Type B pancreatic cell (in vitro differentiated cells): ENCODE data around the gene NFASC. TPM values are rescaled to one million over a fixed set of nuclear protein-coding genes. Genes with fewer than 3 reads are reported as not detected.

Experiments
- DNase-seq: peaks from one replicate; pipeline ENCODE4 v3.0.0; 2021; ENCODE audit warnings: mixed read lengths; ENCODE audit not compliant: unreplicated experiment; ENCODE audit errors: extremely low spot score
- H3K27ac Mint-ChIP-seq: 2 replicates; pipeline ENCODE4 v1.8.0; 2021; ENCODE audit warnings: mild to moderate bottlenecking, mixed read lengths
- H3K27me3 Mint-ChIP-seq: 2 replicates; pipeline ENCODE4 v1.8.0; 2021; ENCODE audit warnings: mixed read lengths
- H3K36me3 Mint-ChIP-seq: 2 replicates; pipeline ENCODE4 v1.8.0; 2021; ENCODE audit warnings: mixed read lengths
- H3K4me1 Mint-ChIP-seq: one replicate; pipeline ENCODE4 v1.8.0; 2021; ENCODE audit warnings: mixed read lengths; ENCODE audit not compliant: unreplicated experiment
- H3K4me3 Mint-ChIP-seq: 2 replicates; pipeline ENCODE4 v1.8.0; 2021; ENCODE audit warnings: mild to moderate bottlenecking, mixed read lengths
- H3K9me3 Mint-ChIP-seq: 2 replicates; pipeline ENCODE4 v1.8.0; 2021; ENCODE audit warnings: mixed read lengths
- CTCF ChIP-seq: fragments of 200-600 bp; sonication (generic); conservative IDR thresholded peaks from 2 replicates; pipeline ENCODE4 v1.5.0; 2021; ENCODE audit warnings: antibody characterized with exemption, mild to moderate bottlenecking
- total RNA-seq: library from RNA; stranded (reverse); gene quantifications from 2 replicates; pipeline ENCODE4 v1.2.1, GENCODE V29; 2021; ENCODE audit warnings: low replicate concordance

NFASC gene
- total RNA-seq, 1 donor from 2014 or later = 16.4 TPM

- Mint-ChIP-seq H3K27me3 (peaks cover 84% of the 10 kb centered on the region), H3K27ac (no peak overlapping the region)
These were observed 21.2 kb downstream of the NFASC start for GRCh38 chr1:204891860-204892259.

GRCh38 chr1:204894031-204894430, 23.4 kb downstream of the NFASC start:
- no peak for DNase-seq
- H3K4me1 Mint-ChIP-seq = peaks cover 10% of the 10 kb centered on the region
- no peaks in the 10 kb centered on the region for H3K9me3 Mint-ChIP-seq
- no peak overlapping the region for H3K27ac Mint-ChIP-seq
- no peak for TF ChIP-seq CTCF
- H3K36me3 Mint-ChIP-seq = no peaks in the 10 kb centered on the region
- H3K4me3 Mint-ChIP-seq = no peak overlapping the region
- peaks cover 79% of the 10 kb centered on the region for H3K27me3 Mint-ChIP-seq

More at GRCh38 chr1:204891860-204892259, 21.2 kb downstream of the NFASC start:
- H3K4me1 Mint-ChIP-seq = peaks cover 10% of the 10 kb centered on the region
- no peaks in the 10 kb centered on the region for H3K36me3 Mint-ChIP-seq
- no peak overlapping the region for H3K4me3 Mint-ChIP-seq
- DNase-seq = no peak
- no peaks in the 10 kb centered on the region for H3K9me3 Mint-ChIP-seq
- no peak for TF ChIP-seq CTCF

- DNase-seq = no peak
- H3K9me3 Mint-ChIP-seq = no peaks in the 10 kb centered on the region
- peaks cover 77% of the 10 kb centered on the region for H3K27me3 Mint-ChIP-seq
- TF ChIP-seq CTCF = no peak
- no peak overlapping the region for H3K27ac Mint-ChIP-seq
- H3K4me3 Mint-ChIP-seq = no peak overlapping the region
- H3K36me3 Mint-ChIP-seq = no peaks in the 10 kb centered on the region
- peaks cover 7% of the 10 kb centered on the region for H3K4me1 Mint-ChIP-seq
These were observed 23.9 kb downstream of the NFASC start for GRCh38 chr1:204894606-204895005.

GRCh38 chr1:204896023-204896422, 25.4 kb downstream of the NFASC start:
- Mint-ChIP-seq H3K27ac (no peak overlapping the region), H3K36me3 (no peaks in the 10 kb centered on the region), H3K27me3 (peaks cover 76% of the 10 kb centered on the region), H3K4me3 (no peak overlapping the region), H3K4me1 (no peaks in the 10 kb centered on the region), H3K9me3 (no peaks in the 10 kb centered on the region)
- no peak for TF ChIP-seq CTCF
- no peak for DNase-seq

GRCh38 chr1:204896787-204897469, 26.3 kb downstream of the NFASC start:
- TF ChIP-seq CTCF = no peak
- peak overlapping the region; percentile 16 for H3K27ac Mint-ChIP-seq

More at GRCh38 chr1:204896787-204897469, 26.3 kb downstream of the NFASC start:
- Mint-ChIP-seq H3K36me3 (no peaks in the 10 kb centered on the region), H3K27me3 (peaks cover 76% of the 10 kb centered on the region), H3K9me3 (no peaks in the 10 kb centered on the region), H3K4me3 (no peak overlapping the region), H3K4me1 (no peaks in the 10 kb centered on the region)
- DNase-seq = no peak
